Cardiac fibroblast (primary cell): ENCODE data around the gene STAG2.

Source experiments
- DNase-seq, 2 donors: peaks; one replicate each; pipeline versions ENCODE4 v3.0.0 to v3.0.0-alpha.2; 2010; ENCODE audit warnings: low read depth in 2 of 2
- H3K4me3 ChIP-seq, 2 donors: replicated peaks in 1 of 2; 1 replicate in 1 of 2; 2 replicates in 1 of 2; pipeline ENCODE4 v1.5.1; 2011; ENCODE audit warnings: low read depth in 2 of 2, low read length in 2 of 2, mild to moderate bottlenecking in 2 of 2, moderate library complexity in 1 of 2
- CTCF ChIP-seq: IDR thresholded peaks from one replicate; pipeline ENCODE4 v1.5.1; 2011; ENCODE audit warnings: low read depth, mild to moderate bottlenecking, low read length, inconsistent platforms

The STAG2 gene

GRCh38 chrX:123994730-123995129 is 33.2 kb downstream of the STAG2 start:
- no peak for DNase-seq
- H3K4me3 ChIP-seq, result no peak overlapping the region
- TF ChIP-seq CTCF, result no peak

- H3K4me3 ChIP-seq, result no peak overlapping the region
- DNase-seq, result no peak
- no peak for TF ChIP-seq CTCF
Observed at GRCh38 chrX:124001581-124001980, 40.1 kb downstream of the STAG2 start.

- DNase-seq, result no peak
- no peak overlapping the region for H3K4me3 ChIP-seq
- TF ChIP-seq CTCF, result no peak
Observed at GRCh38 chrX:124005228-124005627, 43.7 kb downstream of the STAG2 start.

GRCh38 chrX:124010157-124010556 is 48.7 kb downstream of the STAG2 start:
- no peak for TF ChIP-seq CTCF
- H3K4me3 ChIP-seq, result no peak overlapping the region
- no peak for DNase-seq

- no peak for TF ChIP-seq CTCF
- no peak for DNase-seq
- H3K4me3 ChIP-seq, result no peak overlapping the region
Observed at GRCh38 chrX:124010566-124010965, 49.1 kb downstream of the STAG2 start.

GRCh38 chrX:124015721-124016120 is 54.2 kb downstream of the STAG2 start:
- no peak for TF ChIP-seq CTCF
- DNase-seq, result no peak
- no peak overlapping the region for H3K4me3 ChIP-seq

- no peak for TF ChIP-seq CTCF
- H3K4me3 ChIP-seq, result no peak overlapping the region
- DNase-seq, result no peak
Observed at GRCh38 chrX:124016825-124017224, 55.3 kb downstream of the STAG2 start.
